ENCODE data around the gene S100A16.
"Not testable (repeated sequence)": the region's sequence is repeated elsewhere in the genome, so short reads cannot be mapped to it uniquely, and the experiment has no call there.

S100A16 gene

DNA sequence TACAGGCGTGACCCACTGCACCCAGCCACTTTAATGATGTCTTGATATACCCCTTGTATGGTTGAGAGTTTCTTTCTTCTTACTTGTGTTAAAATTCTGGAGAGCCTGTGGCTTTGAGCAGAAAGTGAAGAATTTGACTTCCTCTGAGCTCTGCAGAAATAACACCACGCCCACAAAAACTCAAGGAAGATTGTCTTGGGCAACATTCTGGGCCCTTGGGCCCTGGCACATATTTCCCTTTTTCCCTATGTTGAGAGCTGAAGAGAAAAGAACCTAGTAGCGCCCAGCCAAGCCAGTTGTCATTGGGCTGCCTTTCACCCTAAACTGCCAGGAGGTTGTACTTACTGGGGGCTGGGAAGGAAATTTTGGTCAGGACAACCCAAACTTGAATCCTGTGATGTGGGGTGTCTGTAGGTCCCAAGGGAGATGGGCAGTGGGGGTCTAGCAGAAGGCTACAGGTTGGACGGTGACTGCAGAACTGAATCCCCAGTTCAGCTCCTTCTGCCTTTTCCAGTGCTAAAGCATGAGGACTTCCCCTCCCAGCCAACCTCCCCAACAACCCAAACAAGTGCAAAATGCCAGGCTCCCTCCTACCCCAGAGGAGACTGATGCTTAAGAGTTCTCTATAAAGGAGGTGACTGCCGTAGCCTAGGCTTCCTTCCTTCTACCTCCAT is 33.9 kb upstream of the S100A16 start:
- TF ChIP-seq, protein P1, sequence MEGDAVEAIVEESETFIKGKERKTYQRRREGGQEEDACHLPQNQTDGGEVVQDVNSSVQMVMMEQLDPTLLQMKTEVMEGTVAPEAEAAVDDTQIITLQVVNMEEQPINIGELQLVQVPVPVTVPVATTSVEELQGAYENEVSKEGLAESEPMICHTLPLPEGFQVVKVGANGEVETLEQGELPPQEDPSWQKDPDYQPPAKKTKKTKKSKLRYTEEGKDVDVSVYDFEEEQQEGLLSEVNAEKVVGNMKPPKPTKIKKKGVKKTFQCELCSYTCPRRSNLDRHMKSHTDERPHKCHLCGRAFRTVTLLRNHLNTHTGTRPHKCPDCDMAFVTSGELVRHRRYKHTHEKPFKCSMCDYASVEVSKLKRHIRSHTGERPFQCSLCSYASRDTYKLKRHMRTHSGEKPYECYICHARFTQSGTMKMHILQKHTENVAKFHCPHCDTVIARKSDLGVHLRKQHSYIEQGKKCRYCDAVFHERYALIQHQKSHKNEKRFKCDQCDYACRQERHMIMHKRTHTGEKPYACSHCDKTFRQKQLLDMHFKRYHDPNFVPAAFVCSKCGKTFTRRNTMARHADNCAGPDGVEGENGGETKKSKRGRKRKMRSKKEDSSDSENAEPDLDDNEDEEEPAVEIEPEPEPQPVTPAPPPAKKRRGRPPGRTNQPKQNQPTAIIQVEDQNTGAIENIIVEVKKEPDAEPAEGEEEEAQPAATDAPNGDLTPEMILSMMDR (IDR thresholded peaks at IDR 0.05; ENCODE audit: insufficient read depth, missing control alignments) = no peak
- DNase-seq (ENCODE audit: insufficient read length, low spot score) = no peak
- FAIRE-seq = no peak

DNA sequence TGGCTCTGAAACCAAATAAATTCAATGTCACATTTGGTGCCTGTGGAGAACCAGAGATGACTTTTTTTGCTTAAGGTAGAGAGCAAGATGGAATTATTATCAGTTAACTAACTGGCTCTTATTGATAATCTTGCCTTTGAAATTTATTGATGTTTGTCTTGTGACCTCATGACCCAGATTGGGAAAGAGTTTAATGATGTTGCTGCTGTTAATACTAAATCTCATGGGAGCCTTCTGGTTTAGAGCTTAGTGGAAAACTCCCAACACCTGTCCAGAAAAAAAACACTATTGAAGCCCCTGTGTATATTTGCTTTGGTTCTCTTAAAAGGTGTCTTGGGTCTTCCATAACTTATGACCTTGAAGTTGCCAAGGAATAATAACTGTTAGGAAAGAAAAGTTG is 30.9 kb upstream of the S100A16 start:
- TF ChIP-seq, protein P1 (IDR thresholded peaks at IDR 0.05; ENCODE audit: insufficient read depth, missing control alignments) = no peak
- FAIRE-seq (no peak), DNase-seq (ENCODE audit: insufficient read length, low spot score) (no peak)

DNA sequence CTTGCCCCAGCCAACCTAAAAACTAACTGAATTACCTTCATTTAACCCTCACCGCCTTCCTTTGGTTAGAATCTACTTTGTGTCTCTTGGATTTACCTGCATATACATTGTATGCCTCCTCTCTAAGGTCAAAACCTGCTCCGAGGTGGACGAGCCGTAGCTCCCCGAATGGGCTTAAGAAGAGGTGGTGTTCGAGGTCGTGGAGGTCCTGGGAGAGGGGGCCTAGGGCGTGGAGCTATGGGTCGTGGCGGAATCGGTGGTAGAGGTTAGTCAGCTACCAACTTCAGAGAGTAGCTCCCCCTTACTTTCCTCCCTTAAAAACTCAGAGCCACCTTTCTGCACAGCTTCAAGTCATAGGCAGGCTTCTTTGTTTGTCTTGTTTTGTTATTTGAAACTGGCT is 30.2 kb upstream of the S100A16 start:
- TF ChIP-seq, protein P1 (IDR thresholded peaks at IDR 0.05; ENCODE audit: insufficient read depth, missing control alignments) = no peak

DNA sequence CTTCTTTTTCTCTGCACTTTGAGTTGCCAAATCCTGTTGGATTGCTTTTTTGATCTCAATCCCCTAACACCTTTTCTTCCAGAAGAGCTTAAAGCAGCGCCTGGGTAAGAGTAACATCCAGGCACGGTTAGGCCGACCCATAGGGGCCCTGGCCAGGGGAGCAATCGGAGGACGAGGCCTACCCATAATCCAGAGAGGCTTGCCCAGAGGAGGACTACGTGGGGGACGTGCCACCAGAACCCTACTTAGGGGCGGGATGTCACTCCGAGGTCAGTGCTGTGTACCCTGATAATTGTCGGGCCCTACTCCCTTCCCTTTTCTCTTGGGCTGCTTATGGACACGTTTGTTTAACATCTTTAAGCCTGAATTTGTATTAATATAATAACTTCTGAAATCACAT is 29.2 kb upstream of the S100A16 start:
- TF ChIP-seq, protein P1 (IDR thresholded peaks at IDR 0.05; ENCODE audit: insufficient read depth, missing control alignments) = no peak
- no peak for FAIRE-seq

More for the DNA sequence above, 30.2 kb upstream of the S100A16 start:
- FAIRE-seq (no peak), DNase-seq (ENCODE audit: insufficient read length, low spot score) (no peak)

DNA sequence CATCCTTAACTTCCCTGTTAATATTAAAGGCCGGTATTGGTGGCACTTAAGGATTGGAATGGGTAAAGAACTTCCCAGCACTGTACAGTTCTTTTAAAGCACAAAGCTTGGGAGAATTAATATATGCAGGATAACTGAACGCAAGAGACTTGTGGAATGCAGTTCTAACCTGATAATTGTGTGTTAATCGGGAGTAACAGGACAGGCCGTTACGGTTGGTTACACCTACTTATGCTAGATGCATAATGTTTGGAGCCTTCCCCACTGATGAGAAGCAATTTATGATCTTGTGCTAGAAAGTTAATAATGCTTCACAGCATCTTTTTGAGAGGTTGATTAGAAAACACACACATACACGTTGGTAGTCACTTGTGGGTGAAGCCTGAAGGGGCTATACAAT is 27.9 kb upstream of the S100A16 start:
- TF ChIP-seq, protein P1 (IDR thresholded peaks at IDR 0.05; ENCODE audit: insufficient read depth, missing control alignments) = no peak
- FAIRE-seq = peak; percentile 73
- no peak for DNase-seq (ENCODE audit: insufficient read length, low spot score)

More for the DNA sequence above, 29.2 kb upstream of the S100A16 start:
- DNase-seq (ENCODE audit: insufficient read length, low spot score) = no peak

DNA sequence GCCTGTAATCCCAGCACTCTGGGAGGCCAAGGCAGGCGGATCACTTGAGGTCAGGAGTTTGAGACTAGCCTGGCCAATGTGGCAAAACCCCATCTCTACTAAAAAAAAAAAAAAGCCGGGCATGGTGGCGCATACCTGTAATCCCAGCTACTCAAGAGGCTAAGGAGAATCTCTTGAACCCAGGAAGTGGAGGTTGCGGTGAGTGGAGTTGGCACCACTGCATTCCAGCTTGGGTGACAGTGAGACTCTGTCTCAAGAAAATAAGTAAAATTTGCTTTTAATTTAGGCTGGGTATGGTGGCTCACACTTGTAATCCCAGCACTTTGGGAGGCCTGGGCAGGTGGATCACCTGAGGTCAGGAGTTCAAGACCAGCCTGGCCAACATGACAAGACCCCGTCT is 27.3 kb upstream of the S100A16 start:
- DNase-seq (ENCODE audit: insufficient read length, low spot score); FAIRE-seq: not testable (repeated sequence)

DNA sequence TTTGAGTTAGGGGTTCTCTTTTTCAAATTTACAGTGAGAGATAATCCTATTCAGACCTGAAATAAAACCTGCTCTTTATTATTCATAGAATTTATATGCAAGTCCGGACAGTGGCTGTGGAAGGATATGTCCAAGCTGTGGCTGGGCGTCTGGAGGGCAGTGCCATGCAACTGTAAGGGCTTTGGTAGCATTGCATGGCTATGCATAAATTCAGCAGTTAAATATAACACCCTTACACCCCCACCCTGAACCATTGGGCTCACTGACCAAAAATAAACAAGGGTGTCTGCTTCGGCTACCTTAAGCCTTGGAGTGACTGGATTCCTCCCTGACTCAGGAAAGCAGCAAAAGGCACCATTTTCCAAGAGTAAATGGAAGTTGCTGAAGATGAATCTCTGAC is 26.3 kb upstream of the S100A16 start:
- FAIRE-seq (no peak), DNase-seq (ENCODE audit: insufficient read length, low spot score) (no peak)
- TF ChIP-seq, protein P1 (IDR thresholded peaks at IDR 0.05; ENCODE audit: insufficient read depth, missing control alignments) = no peak

Measured in D721Med (cell line).